B cell (primary cell): Measurements from ENCODE around the gene SETDB1. TPM values are rescaled to one million over a fixed set of nuclear protein-coding genes. Genes with fewer than 3 reads are reported as not detected.

Source experiments
- ATAC-seq: fragments of 200-7000 bp; cut with Tn5 transposase; one replicate; pipeline ENCODE4 v1.10.0; 2021; ENCODE audit warnings: low read depth, mild to moderate bottlenecking, moderate number of reproducible peaks, moderate library complexity
- CTCF ChIA-PET: fragments of 350-600 bp; sonication (Branson Sonifier 250); formaldehyde crosslinking; loops from one replicate; lab custom pipeline; 2021; ENCODE audit warnings: antibody characterized with exemption, inconsistent platforms; lab: Charles Lee
- POLR2A ChIA-PET: fragments of 350-600 bp; sonication (Branson Sonifier 250); formaldehyde crosslinking; loops from one replicate; lab custom pipeline; 2021; ENCODE audit warnings: antibody characterized with exemption; lab: Charles Lee
- DNase-seq: peaks from one replicate; pipeline ENCODE4 v3.0.0; 2013
- H2AFZ ChIP-seq: 2 replicates; pipeline ENCODE4 v1.6.1; 2012; ENCODE audit warnings: mild to moderate bottlenecking, low read depth, low read length; ENCODE audit not compliant: insufficient read depth, poor library complexity, severe bottlenecking
- H3K27ac ChIP-seq, 2 donors: 1 replicate in 1 of 2; 2 replicates in 1 of 2; pipeline ENCODE4 v1.5.1; 2012 to 2013; ENCODE audit warnings: low read length in 2 of 2, mild to moderate bottlenecking in 2 of 2, moderate library complexity in 1 of 2
- H3K27me3 ChIP-seq, 4 experiments: fragments of 200-600 bp in 1 of 4; sonication (generic) in 1 of 4; replicated peaks in 1 of 4; 1 replicate in 2 of 4; 2 replicates in 2 of 4; pipeline versions ENCODE4 v1.6.1 to v1.7.0; 2013 to 2016; ENCODE audit warnings: low read length in 3 of 4, mild to moderate bottlenecking in 2 of 4, mixed read lengths in 1 of 4, moderate library complexity in 1 of 4; ENCODE audit not compliant: insufficient read depth in 4 of 4, control insufficient read depth in 3 of 4; ENCODE audit errors: control extremely low read depth in 1 of 4
- H3K36me3 ChIP-seq, 2 experiments: replicated peaks in 1 of 2; 1 replicate in 1 of 2; 2 replicates in 1 of 2; pipeline versions ENCODE4 v1.6.1 to v1.7.1; 2013; ENCODE audit warnings: low read length in 1 of 2; ENCODE audit not compliant: insufficient read depth in 2 of 2, control insufficient read depth in 1 of 2; ENCODE audit errors: control extremely low read depth in 1 of 2, extremely low read depth in 1 of 2
- H3K4me1 ChIP-seq, 2 donors: fragments of 200-600 bp in 1 of 2; sonication (generic) in 1 of 2; 1 replicate in 1 of 2; 2 replicates in 1 of 2; pipeline versions ENCODE4 v1.5.1 to v1.6.1; 2013 to 2017; ENCODE audit warnings: low read length in 2 of 2; ENCODE audit not compliant: control insufficient read depth in 2 of 2, insufficient read depth in 2 of 2
- H3K4me2 ChIP-seq: replicated peaks from 2 replicates; pipeline ENCODE3; 2012; ENCODE audit warnings: mild to moderate bottlenecking, low read depth, low read length; ENCODE audit not compliant: poor library complexity, severe bottlenecking
- H3K4me3 ChIP-seq, 5 experiments: fragments of 200-600 bp in 1 of 5; sonication (generic) in 1 of 5; 1 replicate in 3 of 5; 2 replicates in 2 of 5; pipeline versions ENCODE4 v1.5.1 to v1.7.0; 2011 to 2016; ENCODE audit warnings: low read length in 4 of 5, mild to moderate bottlenecking in 4 of 5, low read depth in 2 of 5, control low read depth in 1 of 5, moderate library complexity in 1 of 5; ENCODE audit not compliant: insufficient read depth in 1 of 5; ENCODE audit errors: control extremely low read depth in 1 of 5, extremely low read depth in 1 of 5
- H3K79me2 ChIP-seq: fragments of 200-600 bp; sonication (generic); one replicate; pipeline ENCODE4 v1.6.0; 2016; ENCODE audit warnings: low read length; ENCODE audit not compliant: control insufficient read depth, insufficient read depth
- H3K9ac ChIP-seq: fragments of 200-600 bp; sonication (generic); 2 replicates; pipeline ENCODE4 v1.6.1; 2017; ENCODE audit warnings: mild to moderate bottlenecking, low read length, moderate library complexity
- H3K9me3 ChIP-seq, 3 donors: one replicate each; pipeline versions ENCODE4 v1.6.1 to v1.7.1; 2013; ENCODE audit warnings: low read length in 2 of 3; ENCODE audit not compliant: control insufficient read depth in 2 of 3, insufficient read depth in 1 of 3; ENCODE audit errors: control extremely low read depth in 1 of 3
- H4K20me1 ChIP-seq: 2 replicates; pipeline ENCODE4 v1.6.0; 2012; ENCODE audit warnings: mild to moderate bottlenecking, low read length; ENCODE audit not compliant: insufficient read depth, control insufficient read depth, poor library complexity, severe bottlenecking
- H3K27ac Mint-ChIP-seq: one replicate; pipeline ENCODE4 v1.8.0; 2021; ENCODE audit warnings: mixed read lengths
- H3K27me3 Mint-ChIP-seq: one replicate; pipeline ENCODE4 v1.8.0; 2021; ENCODE audit warnings: mixed read lengths
- H3K4me1 Mint-ChIP-seq: one replicate; pipeline ENCODE4 v1.8.0; 2021; ENCODE audit warnings: mixed read lengths
- H3K4me3 Mint-ChIP-seq: one replicate; pipeline ENCODE4 v1.8.0; 2021; ENCODE audit warnings: mixed read lengths
- H3K9me3 Mint-ChIP-seq: one replicate; pipeline ENCODE4 v1.8.0; 2022; ENCODE audit warnings: mixed read lengths; ENCODE audit not compliant: insufficient read depth
- CTCF ChIP-seq: fragments of 200-600 bp; IDR thresholded peaks from one replicate; pipeline ENCODE4 v1.8.0; 2022; ENCODE audit warnings: antibody characterized with exemption, mild to moderate bottlenecking
- EZH2 ChIP-seq: IDR thresholded peaks from 2 replicates; pipeline ENCODE4 v1.6.1; 2012; ENCODE audit warnings: borderline replicate concordance, low read depth, mild to moderate bottlenecking, moderate library complexity, low read length; ENCODE audit not compliant: insufficient read depth, poor library complexity, severe bottlenecking
- WGBS: methylation state at CpG from one replicate; pipeline ENCODE4 v1.1.5; 2013; ENCODE audit warnings: missing lambda C conversion rate; ENCODE audit not compliant: insufficient coverage; 5-methylcytosine and 5-hydroxymethylcytosine counted together
- intact Hi-C: fragments of 100-400 bp; cut with micrococcal nuclease; formaldehyde crosslinking; loops from one replicate; pipeline ENCODE4 v1.10.0; 2022
- polyA plus RNA-seq: library from polyadenylated mRNA; depleted of rRNA; stranded (reverse); fragments of >200 nt; gene quantifications from 2 replicates; pipeline ENCODE4 v1.2.3, GENCODE V29; 2012
- total RNA-seq, 2 donors: library from RNA; stranded (reverse); fragments of 120-200 nt in 1 of 2; gene quantifications; 1 replicate in 1 of 2; 2 replicates in 1 of 2; pipeline versions ENCODE4 v1.2.3 to v1.2.4, GENCODE V29; 2013 to 2022

SETDB1 gene
- total and polyA plus RNA-seq, 2 donors (not counting 1 experiment from before 2014, with no cell fraction given): 57.4 to 115 TPM

GRCh38 chr1:150966011-150966410 lies 39.8 kb downstream of the SETDB1 start:
- H3K27ac Mint-ChIP-seq: no peak overlapping the region
- intact Hi-C loops: no loop called here
- H3K4me3 ChIP-seq: no peak overlapping the region
- ChIA-PET POLR2A (no interaction called here), CTCF (interaction anchor here (4.1 kb wide), 1 partner anchor 15 kb away, joined by 14 read pairs; no protein-coding TSS in a partner anchor)
- no peak for DNase-seq
- H4K20me1 ChIP-seq: peaks cover 34% of the 10 kb centered on the region
- no peak overlapping the region for H2AFZ ChIP-seq
- H3K27me3 ChIP-seq: no peaks in the 10 kb centered on the region
- H3K4me1 Mint-ChIP-seq: peaks cover 7% of the 10 kb centered on the region
- no peak for TF ChIP-seq CTCF
- H3K9me3 ChIP-seq: no peaks in the 10 kb centered on the region
- H3K4me1 ChIP-seq: peaks cover 0 to 2% of the 10 kb centered on the region in 2 donors
- peaks cover 3 to 72% of the 10 kb centered on the region in 2 experiments for H3K36me3 ChIP-seq
- peaks cover 22% of the 10 kb centered on the region for H3K79me2 ChIP-seq
- no peak for ATAC-seq
- no peak overlapping the region for H3K27ac ChIP-seq
- H3K9ac ChIP-seq: no peak overlapping the region
- H3K4me3 Mint-ChIP-seq: no peak overlapping the region
- no peaks in the 10 kb centered on the region for H3K27me3 Mint-ChIP-seq
- no peaks in the 10 kb centered on the region for H3K9me3 Mint-ChIP-seq
- no peak overlapping the region for H3K4me2 ChIP-seq
- WGBS: 88% methylated on average over 3 of the region's 6 CpGs

GRCh38 chr1:150967936-150968335 lies 41.8 kb downstream of the SETDB1 start:
- Histone ChIP-seq H3K27me3 (no peaks in the 10 kb centered on the region), H3K36me3 (peaks cover 2 to 56% of the 10 kb centered on the region in 2 experiments), H3K9ac (no peak overlapping the region), H3K9me3 (no peaks in the 10 kb centered on the region), H3K4me3 (no peak overlapping the region), H4K20me1 (peaks cover 54% of the 10 kb centered on the region), H3K4me1 (peaks cover 15 to 20% of the 10 kb centered on the region in 2 donors), H3K4me2 (no peak overlapping the region), H2AFZ (no peak overlapping the region), H3K27ac (no peak overlapping the region), H3K79me2 (peaks cover 42% of the 10 kb centered on the region)
- ATAC-seq (no peak), DNase-seq (no peak)
- peaks cover 26% of the 10 kb centered on the region for H3K4me1 Mint-ChIP-seq
- H3K4me3 Mint-ChIP-seq: no peak overlapping the region
- no peaks in the 10 kb centered on the region for H3K9me3 Mint-ChIP-seq
- 97% methylated on average over 13 of the region's 13 CpGs for WGBS
- POLR2A ChIA-PET: no interaction called here
- TF ChIP-seq CTCF (no peak), EZH2 (no peak)
- H3K27ac Mint-ChIP-seq: no peak overlapping the region
- intact Hi-C loops: no loop called here
- CTCF ChIA-PET: interaction anchor here (4.1 kb wide), 1 partner anchor 13 kb away, joined by 14 read pairs; no protein-coding TSS in a partner anchor
- H3K27me3 Mint-ChIP-seq: no peaks in the 10 kb centered on the region
